SKM-1 treated with dmso at 0.1 percent for 144 hours (cell line): ENCODE data around the gene ADRA2B.
A peak's percentile ranks its signal among the peaks of the same experiment; 100 is the strongest.

Experiments used
- DNase-seq: peaks from one replicate; lab custom pipeline; 2025; ENCODE audit not compliant: unreplicated experiment; lab: John Stamatoyannopoulos, UW

Gene ADRA2B

DNA sequence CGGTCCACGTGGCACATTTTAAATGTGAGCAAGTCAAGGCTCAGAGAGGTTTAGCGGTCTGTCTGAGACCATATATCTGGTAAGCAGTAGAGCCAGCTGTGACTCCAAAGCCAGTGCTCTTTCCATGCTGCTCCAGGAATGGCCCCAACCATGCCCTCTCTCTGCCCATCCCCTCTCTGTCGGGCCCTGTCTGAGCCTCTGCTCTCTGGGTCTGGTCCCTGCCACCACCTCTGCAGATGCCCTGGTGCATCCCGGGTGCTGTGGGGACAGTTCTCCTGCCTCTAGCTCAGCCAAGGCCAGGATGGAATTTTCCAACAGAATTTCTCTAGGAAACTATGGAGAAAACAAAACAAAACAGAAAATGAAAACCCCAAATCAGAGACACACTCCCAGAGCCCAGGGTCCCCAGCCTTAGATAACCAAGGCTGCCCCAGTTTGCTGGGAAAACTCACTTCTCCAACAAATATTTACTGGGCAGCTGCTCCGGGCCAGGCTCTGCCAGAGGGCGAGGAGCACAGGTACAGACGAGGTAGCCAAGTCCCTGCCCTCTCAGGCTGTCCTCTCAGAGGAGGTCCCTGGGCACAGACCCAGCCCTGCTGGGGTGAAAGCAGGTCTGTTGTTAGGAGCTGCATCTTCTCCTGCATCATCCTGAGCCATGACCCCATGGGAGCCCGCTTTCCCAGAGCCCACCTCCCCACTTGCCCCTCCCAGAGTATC is 9.2 kb downstream of the ADRA2B start:
- DNase-seq, result no peak

DNA sequence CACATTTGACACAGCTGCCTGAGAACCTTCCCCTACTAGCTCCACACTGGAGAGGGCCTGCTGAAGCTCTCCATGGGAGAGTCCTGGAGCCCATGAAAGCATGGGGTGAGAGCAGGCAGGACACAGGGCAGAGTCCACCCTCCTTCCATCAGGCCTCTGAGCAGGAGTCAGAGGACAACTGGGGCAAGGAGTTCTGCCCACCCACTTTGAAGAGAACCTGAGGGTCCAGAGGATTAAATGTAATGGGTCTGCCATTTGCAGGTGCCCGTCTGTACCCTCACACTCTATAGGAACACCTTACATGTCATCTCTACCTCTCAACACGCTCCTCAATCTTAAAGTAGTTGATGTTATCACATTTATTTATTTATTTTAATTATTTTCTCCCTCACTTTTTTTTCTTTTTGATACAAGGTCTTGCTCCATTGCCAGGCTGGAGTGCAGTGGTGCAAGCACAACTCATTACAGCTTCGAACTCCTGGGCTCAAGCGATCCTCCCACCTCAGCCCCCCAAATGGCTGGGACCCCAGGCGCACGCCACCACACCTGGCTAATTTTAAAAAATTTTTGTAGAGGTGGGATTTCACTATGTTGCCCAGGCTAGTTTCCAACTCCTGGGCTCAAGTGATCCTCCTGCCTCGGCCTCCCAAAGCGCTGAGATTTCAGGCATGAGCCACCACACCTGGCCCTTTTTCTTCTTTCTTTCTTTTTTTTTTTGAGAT is 10.2 kb downstream of the ADRA2B start:
- DNase-seq, result no peak

DNA sequence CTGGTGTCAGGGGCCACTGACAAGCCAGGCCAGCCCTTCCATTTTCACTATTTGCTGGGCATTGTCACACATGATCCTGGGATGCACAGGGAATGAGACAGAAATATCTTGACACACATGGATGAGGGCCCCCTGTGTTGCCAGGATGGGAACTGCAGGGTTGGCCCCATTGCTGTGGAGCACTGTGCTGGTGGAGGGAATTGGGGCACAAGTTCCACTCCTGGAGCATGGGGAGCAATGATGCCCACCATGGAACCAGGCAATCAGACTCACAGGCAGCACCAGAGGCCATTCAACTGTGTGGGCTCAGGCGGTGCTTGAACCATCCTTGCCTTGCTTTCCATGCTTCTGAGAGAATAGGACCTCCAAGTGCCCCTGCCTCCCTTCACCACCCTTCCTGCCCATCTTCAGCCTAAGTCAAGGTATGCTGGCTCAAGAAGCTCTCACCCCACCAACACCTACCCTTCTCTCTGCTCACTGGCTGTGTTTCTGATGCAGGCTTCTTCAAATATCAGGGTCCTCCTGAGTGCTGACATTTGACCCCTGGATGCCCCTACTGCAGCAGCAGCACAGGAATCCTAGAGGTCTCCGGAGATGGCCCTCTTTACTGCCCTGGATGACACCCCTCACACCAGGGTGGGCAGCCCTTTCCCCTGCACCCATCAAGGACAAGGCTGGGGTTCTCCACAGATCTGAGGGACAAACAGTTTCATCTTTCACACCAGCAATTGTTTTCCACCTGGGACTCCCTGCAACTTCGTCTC is 11.0 kb downstream of the ADRA2B start:
- DNase-seq, result no peak

DNA sequence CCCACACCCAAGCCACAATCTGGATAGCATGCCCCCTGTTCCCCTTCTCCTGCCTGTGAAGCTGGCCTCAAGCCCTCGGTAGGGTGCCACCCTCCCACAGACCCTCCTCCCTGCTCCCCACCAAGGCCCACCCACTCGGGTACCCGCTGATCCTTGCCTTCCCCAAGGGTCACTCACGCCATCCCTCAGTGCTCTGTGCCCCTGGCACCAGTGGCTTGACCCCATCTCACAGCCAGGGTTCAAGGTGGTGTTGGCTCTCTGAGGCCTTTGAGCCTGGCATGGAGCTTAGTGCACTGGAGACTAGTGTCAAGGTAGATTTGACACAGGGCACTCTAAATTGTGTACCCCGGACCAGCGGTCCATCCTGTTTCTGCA is 11.9 kb downstream of the ADRA2B start:
- DNase-seq, result no peak

DNA sequence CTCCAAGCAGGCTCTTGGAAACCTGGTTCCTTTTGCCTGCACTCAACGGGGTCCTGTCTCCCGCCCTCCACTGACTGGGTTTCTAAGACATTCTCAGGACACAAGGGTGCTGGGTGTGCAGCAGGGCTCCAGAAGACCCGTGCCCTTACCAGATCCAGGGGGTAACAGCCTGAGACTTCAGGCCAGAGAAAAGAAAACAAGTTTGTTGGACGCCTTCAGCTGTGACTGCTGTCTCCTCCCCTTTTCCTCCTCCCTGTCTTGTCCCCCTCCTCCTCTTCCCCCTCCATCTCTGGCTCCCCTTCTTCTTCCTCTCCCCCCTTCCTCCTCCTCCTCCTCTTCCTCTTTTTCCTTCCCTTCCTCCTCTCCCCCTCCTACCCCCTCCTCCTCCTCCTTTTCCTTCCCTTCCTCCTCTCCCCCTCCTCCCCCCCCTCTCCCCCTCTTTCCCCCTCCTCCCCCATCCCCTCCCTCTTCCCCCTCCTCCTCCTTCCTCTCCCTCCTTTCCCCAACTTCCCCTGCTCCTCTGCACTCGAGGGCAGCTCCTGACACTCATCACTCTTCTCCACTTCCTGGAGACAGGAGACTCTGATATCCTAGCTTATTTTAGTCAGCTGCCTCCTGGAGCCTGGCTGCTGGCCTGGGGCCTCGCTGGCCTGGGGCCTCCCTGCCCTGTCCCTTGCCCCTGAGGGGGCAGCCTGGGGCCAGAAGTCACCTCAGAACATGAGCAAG is 12.4 kb downstream of the ADRA2B start:
- DNase-seq, result peak; percentile 70

DNA sequence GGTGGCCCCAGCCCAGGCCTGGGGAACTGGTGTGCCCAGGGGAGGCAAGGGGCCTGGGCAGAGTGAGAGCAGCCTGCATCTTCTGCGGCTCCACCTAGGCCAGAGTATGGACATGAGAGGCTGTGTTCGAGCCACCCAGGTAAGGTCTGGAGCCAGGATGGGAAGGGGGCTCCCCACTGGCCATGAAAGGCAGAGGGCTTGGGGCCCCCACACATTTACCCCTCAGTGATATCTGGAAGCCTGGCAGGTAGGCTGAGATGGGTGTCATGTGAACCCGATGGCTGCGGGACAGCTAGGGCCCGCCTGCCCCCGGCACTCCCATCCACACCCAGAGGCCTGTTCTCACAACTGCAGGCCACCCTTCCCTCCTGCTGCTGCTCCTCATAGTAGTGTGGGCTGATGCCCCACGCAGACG is 13.2 kb downstream of the ADRA2B start:
- no peak for DNase-seq

DNA sequence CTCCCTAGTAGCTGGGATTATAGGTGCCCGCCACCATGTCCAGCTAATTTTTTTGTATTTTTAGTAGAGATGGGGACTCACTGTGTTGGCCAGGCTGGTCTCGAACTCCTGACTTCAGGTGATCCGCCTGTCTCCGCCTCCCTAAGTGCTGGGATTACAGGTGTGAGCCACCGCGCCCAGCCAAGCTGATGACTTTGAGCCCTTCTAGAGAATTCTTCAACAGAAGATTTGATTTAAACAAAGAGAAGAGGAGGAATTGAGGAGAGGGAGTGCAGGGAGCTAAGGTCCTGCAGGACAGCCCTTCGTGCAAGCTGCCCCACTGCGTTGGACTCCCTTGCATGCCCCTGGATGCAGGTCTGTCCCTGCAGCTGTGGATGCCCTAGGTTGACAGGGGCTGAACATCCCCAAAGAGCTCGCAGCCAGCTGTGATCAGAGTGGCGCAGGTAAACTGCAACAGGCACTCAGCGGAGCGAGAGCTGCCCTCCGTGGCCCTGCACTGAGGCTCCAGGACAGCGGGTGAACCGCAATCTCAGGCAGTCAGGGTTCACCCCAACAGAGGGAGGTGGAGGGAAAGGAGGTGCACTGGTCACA is 13.7 kb downstream of the ADRA2B start:
- no peak for DNase-seq

DNA sequence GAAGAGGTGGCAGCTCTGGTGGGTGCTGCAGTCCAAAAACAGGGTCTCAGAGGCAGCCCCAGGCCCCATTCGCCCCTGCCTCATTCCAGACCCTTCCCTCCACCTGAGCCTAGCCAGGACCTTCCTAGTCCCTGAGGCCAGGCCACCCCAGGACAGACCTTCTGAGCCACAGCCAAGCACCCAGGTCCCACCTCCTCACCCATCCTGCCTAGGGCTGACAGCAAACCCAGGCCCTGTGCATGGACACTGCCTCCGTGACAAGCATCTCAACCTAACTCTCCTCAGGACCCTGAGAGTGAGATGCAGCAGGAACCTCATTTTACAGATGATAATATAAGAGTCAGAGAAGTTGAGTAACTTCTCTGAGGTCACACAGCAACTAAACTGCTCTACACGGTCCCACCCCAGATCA is 15.5 kb downstream of the ADRA2B start:
- no peak for DNase-seq

DNA sequence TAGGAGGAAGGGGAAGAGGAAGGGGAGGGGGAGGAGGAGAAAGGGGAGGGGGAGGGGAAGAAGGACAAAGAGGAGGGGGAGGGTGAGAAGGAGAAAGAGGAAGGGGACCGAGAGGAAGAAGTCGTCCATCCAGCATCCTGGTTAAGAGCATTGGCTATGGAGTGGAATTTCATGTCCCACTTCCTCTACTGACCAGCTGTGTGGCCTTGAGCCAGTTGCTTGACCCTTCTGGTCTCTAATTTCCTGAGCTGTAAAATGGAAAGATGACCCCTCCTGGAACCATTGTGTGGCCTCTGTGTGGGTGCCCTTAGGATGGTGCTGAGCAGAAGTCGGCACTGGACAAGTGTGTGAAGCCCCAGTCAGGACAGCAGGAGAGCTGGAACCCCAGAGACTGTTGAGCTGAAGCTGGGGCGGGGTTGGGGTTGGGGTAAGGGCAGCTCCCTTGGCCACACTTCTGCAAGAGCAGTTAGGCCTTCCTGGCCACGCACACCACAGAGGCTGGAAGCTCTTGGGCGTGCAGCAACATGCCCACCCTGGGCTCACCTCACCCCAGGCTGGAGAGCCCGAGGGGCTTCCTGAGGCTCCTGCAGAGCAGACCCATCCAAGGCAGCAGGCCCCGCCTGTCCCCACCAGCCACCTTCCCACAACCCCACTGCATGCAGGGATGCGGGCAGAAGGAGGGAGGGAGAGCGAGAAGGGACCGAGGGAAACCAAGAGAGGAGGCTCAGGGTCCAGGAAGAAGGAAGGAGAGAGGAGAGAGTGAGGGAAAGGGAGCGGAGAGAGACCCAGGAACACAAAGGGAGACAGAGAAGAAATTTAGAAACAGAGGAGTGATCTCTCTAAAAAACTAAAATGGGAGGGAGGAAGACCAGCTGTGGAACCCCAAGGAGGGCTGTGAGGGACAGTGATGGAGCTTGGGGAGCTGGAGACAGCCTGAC is 16.2 kb downstream of the ADRA2B start:
- peak; percentile 43 for DNase-seq

DNA sequence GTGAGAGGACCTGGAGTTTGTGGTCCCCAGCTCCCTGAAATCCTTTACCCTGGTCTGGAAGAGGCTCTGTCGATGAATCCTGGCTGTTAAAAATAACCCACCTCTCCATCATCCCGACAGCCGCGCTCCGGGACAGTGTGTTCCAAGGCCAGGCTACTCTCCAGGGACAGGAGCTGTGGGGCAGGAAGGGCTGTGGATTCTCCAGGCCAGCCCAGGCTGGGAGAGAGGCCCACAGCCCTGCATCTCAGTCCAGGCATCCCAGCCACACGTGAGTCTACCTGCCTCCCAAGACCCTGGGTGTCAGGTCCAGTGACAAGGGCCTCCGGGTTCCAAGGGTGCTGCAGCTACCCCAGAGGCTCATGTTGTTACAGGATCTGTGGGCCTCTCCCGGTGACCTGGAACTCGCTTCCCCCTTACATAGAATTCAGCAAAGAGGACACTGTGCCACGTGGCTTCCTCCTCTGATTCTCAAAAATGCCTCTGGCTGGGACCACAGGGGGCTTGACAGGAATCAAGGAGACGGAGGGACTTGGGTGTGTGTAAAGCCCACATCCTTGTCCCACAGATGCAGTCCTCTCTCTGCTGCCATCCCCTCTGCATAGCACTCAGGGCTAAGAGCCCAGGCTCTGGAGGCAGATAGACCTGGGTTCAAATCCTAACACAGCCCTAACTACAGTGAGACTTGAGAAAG is 17.3 kb downstream of the ADRA2B start:
- DNase-seq, result no peak

DNA sequence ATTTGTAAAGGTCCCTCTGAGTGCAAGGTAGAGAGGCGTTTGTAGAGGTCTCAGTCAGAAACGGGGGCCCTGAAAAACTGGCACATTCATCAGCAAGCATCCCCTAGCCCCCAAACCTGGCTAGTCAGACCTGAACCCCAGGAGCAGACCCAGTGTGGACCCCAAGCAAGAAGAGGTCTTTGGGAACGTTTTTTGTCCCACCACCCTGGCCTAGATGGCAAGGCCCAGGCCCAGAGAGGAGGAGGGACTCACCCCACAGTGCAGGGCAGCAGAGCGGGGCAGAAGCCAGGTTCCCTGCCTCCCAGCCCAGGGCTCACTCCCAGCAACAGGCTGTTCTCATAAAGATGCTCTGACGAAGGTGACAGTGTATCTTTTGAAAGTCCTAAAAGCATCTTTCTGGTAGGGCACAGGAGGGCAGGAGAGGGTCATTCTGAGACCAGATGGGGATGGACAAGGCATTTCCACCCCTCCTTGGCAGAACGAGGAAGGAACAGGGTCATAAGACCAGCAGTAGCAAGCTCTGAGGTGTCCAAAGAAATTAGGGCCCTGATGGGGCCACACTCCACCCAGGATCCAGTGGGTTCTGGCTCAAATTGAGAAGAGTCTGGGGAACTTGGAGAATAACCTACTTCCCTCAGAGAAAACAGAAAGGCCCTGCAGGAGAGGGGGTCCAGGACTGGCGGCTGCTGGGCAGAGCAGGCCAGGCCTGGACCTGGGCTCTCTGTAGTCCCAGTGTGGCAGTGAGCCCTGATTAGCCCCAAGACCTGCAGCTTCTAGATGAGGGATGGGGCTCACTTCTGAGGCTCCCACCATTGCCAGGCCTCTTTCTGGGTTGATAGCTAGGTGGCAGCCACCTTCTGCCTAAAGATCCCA is 18.2 kb downstream of the ADRA2B start:
- DNase-seq, result no peak

DNA sequence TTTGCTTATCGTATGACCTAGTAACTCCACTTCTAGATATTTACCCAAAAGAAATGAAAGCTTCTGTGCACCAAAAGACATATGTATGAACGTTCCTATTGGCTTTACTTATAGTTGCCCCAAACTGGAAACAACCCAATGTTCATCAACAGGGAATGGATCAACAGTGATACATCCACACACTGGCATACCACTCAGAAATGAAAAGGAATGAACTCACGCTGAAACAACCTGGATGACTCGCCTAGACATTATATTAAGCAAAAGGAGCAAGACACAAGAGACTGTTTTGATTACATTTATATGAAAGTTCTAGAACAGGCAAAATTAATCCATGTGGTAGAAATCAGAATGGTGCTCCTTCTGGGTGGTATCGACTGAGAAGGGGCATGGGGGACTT is 18.9 kb downstream of the ADRA2B start:
- no peak for DNase-seq

DNA sequence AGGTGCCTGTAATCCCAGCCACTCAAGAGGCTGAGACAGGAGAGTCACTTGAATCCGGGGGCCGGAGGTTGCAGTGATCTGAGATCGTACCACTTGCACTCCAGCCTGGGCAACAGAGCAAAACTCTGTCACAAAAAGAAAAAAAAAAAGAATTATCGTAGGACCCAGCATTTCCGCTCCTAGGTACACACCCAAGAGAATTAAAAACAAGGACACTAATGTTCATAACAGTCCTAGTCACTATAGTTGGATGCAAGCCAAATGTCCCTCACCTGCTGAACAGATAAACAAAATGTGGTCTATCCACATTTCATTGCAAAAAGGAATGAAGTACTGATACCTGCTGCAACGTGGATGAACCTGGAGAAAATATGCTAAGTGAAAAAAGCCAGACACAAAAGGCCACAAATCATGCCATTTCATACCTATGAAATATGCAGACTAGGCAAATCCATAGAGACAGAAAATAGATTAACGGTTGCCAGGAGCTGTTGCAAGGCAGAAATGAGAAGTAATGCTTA is 21.2 kb downstream of the ADRA2B start:
- DNase-seq, result no peak

DNA sequence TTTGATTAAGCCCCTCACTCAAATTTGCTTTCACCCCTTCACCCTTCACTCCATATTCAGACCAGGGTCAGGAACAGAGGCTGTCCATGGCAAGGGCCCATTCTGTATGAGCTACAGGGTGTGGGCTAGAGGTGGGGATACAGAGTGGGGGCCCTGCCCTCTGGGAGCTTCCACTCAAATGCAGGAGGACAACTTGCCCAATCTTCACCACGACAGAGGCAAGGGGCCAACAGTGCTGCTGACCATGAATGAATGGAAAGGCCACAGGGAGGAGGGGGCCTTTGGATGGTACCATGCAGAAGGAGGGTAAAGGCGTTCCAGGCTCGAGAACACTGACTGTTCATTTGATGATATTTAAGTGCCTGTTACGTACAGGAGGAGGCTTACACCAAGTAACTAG is 22.8 kb downstream of the ADRA2B start:
- no peak for DNase-seq

DNA sequence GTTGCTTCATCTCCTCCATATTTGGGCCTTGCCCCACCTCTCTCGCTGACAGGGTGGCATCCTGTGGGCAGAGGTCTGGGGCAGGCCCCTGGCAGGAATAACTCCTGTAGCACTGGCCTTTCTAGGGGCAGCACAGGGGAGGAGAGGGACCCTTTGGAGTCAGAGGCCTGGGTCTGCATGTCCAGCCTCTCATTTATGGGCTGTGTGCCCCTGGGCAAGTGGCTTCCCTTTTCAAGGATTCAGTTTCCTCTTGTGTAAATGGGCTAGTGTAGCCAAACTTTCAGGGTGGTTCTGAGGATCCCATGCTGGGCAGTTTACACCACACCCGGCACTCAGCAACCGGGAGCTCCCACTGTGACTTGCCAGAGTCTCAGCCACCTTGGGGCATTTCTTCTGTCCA is 23.4 kb downstream of the ADRA2B start:
- no peak for DNase-seq

DNA sequence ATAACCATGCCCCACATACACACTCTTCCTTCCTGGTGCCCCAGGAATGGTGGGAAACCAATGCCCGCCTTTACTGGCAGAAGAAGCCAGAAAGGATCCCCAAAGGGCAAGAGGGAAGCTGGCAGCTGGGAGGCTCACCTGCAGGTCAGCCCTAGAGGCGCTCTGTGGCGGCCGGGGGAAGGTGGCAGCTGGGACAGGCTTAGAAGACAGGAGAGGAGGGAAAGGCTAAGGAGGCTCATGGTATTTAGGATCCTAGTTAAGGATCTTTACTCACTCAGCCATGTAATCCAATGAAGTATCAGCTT is 23.8 kb downstream of the ADRA2B start:
- DNase-seq, result no peak

DNA sequence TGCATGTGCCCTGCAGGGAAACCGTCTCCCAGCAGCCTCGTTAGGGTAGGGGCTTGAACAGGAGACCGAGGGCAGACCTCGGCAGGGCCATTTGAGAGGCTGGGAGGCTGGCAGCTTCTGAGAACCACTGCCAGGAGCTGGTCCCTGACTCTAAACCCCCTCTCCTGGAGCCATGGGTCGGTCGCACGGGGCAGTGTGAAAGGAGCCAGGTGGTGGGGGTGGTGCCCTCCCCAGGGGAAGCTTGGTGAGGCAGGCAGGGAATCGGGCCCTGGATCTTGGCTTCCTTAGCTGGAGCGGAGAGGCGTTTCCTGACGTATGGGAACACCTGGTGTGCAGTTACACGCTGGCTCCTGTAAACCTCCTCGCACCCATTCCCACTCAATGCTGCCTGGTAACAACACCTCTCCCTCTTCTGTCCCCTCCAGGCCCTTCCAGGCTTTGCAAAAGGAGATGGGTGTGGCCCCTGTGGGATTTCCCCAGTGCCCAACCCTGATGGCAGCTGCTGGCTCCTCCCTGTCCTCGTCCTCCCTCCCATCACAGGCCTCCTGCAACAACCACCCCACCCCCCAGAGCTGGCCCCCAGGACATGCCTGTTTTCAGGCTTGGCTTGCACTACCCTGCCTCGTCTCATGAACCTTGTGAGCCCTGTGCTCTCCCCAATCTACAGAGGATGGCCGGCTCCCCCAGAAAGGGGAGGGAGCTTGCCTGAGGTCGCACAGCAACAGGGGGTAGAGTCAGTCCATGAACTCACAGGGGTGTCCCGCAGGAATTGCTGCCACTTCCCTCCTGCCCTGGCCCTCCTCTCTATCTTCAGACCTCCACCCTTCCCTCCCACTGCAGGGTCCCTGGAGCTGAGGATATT is 24.4 kb downstream of the ADRA2B start:
- DNase-seq, result no peak
